GM18517 (cell line): ENCODE results near the gene BCL10.
A peak's percentile ranks its signal among the peaks of the same experiment; 100 is the strongest.

Source experiments
- ATAC-seq: cut with Tn5 transposase; IDR thresholded peaks from one replicate; pipeline ENCODE4 v1.9.1; 2021; ENCODE audit warnings: mild to moderate bottlenecking, moderate library complexity; ENCODE audit not compliant: unreplicated experiment

The BCL10 gene

DNA sequence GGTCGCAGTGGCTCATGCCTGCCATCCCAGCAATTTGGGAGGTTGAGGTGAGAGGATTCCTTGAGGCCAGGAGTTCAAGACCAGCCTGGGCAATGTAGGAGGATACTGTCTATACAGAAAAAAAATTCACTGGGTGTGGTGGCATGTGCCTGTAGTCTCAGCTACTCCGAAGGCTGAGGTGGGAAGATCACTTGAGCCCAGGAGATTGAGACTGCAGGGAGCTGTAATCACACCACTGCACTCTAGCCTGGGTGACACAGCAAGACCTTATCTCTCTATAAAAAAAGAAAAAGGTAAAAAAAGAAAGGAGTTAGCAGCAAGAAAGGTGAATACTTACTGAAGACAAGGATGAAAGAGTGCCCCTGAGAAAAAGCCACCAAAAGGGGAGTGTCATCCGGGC is 23.7 kb upstream of the BCL10 start:
- no peak for ATAC-seq

DNA sequence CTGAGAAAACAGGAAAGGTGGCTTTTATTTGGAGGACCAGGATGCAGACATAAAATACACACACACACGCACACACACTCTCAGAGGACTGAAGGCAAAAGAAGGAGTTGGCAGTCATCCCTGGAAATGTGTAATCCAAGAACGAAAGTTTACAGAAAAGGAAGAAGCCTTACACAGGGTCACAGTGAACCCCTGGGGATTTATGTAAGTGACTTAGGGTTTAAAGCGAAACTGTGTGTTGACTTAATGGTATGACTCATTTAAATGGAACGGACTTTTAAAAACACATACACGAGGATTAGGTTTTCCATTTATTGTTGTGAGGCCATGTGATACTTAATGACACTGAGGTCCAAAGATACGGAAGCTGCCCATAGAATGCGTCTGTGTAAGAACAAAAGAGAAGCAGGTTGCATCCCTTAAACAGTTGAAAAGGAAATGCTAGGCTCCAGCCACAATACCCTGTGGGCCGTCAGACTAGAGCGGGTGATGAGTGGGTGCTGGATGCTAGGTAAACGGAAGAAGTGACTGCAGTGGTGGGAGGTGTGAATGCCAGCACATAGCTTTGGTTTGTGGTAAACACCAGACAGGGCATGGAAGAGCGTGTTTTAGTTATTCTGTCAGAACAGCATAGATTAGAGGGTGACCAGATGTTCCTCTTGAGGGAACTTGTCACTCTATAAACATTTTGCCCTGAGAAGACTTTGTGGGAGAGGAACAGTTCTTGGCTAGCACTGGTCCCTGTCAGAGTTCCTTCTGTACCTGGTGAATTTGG is 21.6 kb upstream of the BCL10 start:
- ATAC-seq: peak; percentile 97

DNA sequence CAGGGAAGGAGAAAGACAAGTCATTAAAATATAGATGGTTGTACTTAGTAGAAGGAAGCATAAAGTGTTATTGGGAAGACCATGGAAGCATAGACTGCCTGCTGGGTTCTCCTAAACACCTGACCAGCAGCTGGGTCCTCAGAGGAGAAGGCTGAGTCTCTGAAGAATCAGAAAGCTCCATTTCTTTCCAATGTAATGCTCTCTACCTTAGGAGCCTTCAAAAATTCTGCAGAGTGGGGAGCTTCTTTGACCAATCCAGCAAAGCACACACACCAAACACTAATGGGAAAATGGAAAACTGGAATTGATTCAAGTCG is 21.1 kb upstream of the BCL10 start:
- no peak for ATAC-seq

DNA sequence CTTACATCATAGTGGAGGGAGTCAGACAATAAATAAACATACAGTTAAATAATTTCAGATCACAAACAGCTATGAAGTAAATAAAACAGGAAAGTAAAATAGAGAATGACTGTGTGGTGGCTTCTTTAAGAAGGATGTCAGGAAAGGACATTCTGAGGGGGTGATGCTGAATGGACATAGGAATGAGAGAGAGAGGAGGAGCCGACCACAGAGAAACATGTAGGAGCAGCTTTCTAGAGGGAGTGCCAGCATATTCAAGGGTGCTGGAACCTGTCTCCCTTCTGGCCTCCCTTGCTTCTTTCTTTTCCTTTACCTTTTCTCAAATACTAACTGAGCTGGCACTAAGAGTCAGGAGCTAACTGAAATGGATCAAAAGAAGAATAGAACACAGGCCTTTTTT is 20.5 kb upstream of the BCL10 start:
- ATAC-seq: no peak

DNA sequence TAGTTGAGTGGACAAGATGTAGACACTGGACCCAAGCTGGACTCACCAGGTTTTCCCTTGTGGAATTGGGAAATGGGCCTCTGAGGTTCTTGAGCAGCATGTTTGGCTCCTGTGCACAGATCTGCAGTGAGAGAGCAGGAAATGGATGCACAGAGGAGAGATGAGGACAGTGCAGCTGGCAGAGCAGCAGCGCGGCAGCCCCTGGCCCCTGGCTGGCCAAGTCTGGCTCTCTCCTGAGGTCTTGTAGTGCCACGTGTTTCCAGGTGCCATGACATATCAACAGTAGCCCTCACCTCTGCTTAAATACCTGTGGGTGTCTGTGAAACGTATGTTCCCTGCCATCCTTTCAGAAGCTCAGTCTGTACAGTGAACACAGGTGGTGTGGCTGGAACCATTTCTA is 19.2 kb upstream of the BCL10 start:
- ATAC-seq: no peak

DNA sequence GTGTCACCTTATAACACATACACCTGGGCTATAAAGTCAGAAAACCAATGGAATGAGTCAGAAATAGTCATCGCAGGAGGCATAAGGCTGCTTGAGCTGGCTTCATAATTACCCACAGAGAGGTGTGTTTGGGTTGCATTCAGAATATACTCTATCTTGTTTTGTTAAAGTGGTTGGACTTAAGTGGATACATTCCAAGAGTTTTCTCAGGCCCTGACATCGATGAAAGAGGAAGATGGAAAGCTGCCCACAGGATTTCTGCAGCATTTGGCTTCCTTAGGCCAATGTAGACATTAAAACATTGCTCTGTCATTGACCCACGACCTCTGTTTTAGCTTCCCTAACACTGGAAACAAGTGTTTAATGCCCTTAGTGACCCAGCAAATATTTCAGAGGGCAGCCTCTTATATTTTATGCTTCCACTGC is 18.6 kb upstream of the BCL10 start:
- no peak for ATAC-seq

DNA sequence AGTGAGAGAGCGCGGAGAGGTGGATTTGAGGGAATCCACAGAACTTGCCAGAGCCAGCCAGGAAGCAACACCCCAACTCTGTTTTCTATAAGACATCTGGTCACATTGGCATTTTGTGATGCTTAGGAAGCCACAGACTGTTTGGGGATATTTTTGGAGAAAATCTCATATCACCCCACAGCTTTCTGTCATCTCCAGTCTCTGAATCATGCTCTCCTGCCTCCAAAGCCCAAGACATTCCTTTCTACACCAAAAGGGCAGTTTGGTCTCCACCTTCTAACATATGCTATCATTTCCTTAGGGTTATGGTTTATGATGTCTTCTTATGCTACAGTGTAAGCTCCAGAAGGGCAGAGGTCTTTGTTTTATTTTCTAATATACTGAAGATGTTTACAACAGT is 14.4 kb upstream of the BCL10 start:
- ATAC-seq: no peak

DNA sequence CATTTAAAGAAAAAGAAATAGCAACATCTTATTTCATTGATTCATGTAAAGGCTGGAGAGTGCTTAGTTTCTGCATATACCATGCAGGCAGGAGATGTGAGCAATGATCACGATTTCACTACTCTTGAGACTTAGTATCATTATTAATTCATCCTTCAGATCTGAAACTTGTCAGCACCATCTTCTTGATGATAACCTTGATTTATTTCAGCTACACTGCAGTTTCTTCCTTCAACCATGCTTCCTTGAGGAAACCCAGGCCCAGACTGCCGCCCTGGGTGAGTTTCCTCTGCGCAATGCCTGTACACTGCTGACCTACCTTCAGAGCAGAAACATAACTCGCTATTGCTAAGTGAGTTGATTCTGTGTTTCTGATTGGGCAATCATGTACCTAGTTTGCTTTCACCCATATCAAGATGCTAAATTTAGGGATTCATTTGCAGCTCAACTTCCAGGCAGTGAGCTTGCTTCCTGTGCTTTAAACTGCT is 13.5 kb upstream of the BCL10 start:
- peak; percentile 66 for ATAC-seq

DNA sequence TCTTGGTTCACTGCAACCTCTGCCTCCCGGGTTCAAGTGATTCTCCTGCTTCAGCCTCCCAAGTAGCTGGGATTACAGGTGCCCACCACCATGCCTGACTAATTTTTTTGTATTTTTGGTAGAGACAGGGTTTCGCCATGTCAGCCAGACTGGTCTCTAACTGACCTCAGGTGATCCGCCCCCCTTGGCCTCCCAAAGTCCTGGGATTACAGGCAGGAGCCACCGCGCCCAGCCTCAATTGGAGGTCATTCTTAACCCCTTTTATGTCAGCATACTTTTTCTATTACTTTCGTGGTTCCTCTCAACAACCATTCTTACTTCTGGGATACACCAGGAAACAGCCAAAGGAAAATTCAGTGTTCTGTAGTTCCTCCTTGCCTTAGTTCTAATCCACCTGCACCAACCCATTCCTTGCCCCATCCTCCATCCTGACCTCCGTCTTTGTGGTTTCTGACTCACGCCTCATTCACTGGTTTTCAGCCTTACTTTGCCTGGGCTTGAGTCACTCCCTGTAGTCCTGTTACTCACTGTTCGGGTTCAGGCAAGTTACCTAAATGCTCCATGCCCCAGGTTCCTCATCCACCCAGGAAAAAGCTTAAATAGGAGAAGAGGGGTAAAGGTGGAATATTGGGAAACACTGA is 12.9 kb upstream of the BCL10 start:
- no peak for ATAC-seq

DNA sequence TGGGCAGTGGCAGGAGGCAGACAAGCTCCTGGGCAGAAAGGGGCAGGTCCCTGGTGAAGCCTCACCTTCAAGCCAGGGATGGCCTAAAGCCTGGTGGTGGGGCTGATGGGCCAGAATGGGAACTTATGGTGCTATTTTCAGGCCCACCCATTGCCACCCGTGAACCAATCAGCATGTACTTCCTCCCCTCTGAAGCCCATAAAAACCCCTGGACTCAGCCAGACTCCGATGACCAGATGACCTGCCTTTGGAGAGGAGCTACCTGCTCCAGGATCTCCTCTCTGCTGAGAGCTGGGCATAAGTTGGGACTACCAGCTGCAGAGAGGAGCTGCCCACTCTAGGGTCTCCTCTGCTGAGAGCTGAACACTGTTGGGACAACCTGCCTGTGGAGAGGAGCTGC is 7.8 kb upstream of the BCL10 start:
- ATAC-seq: no peak

DNA sequence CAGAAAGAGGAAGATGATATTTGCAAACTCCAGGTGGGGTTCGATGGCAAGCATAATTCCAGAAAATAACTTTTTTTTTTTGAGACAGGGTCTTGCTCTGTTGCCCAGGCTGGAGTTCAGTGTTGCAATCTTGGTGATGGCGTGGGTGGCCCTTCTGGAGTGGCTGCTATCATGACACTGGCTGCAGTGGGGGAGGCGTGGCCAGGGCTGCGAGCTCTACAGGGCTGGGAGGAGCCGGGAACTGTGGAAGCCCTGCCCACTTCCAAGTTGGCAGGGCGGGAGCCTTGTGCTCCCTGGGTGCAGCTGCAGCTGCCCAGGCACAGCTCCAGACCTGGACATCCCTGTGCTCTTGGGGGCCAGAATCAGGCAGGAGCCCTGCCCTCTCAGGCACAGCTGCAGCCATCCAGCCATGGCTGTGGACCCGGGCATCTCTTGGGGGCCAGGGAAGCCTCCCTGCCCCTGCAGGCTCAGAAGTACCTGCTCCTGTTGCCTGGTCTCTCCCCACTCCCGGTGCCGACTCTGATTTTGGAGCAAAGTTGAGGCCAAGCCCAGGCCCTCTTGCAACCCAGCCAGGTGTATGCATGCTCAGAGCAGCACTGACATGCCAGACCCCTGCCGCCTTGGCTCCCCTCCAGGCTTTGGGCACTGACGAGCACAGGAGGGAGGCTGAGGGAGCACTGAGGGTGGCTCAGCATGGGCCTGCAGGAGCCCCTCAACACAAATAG is 7.2 kb upstream of the BCL10 start:
- ATAC-seq: no peak

DNA sequence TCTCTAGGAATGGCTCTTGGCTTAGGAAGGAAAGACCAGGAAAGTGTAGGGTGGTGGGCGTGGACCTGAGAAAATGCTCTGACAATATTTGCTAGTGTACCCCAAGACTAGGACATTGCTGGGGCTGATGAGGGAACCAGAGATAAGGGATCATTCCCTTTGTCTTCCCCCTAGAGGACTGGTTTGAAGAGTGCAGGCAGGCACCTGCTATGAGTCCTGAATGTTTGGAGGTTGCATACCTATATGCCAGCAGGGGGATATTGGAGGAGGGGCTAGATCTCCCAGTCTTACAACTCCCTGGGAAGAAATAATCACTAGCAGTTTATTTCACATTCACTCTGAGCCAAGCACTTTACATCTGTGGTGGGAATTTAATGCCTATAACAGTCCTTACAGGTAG is 6.0 kb upstream of the BCL10 start:
- no peak for ATAC-seq

DNA sequence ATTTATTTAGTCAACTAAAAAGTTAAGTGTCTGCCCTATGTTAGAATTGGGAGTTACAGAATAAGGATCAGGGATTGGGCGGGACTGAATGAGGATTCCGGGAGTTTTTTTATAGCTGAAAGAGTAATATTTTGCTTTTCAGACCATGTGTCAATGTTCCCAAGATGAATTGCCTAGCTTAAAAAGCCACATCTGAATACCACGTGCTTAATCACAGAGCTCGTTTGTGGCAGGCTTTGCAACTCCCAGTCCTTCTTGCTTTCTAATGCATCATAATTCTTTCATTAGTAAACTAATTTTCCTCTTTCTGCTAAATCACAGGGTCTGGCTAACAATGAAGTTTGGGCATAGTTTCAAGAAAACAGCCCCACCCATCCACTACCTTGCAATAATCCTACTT is 4.2 kb upstream of the BCL10 start:
- no peak for ATAC-seq

DNA sequence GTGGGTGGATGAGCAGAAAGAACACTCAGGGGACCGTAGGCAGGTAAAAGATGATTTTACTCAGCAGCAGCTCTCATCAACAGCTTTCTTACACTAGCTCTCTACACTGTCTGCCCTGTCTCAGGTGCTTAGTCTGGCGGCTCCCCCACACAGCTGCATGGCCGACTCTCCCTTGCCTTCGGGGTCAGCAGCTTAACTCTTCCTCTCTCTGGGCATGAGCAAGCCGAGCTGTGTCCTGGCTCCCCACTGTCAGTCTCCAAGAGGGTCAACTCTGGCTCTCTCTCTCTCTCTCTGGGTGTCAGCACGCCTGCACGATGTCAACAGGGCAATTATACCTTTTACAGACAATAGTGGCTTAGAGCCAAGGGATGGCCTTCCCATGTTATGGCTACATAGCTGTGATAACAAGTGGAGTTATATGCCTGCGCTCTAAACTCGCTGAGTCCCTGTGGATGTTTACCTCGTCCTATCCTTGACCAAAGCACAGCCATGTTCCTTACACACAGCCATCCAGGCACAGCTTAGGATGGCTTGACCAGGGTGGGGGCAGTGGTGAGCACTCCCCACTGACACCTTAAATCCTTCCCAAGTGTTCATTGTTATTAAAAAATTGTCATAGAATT is 3.1 kb upstream of the BCL10 start:
- no peak for ATAC-seq

DNA sequence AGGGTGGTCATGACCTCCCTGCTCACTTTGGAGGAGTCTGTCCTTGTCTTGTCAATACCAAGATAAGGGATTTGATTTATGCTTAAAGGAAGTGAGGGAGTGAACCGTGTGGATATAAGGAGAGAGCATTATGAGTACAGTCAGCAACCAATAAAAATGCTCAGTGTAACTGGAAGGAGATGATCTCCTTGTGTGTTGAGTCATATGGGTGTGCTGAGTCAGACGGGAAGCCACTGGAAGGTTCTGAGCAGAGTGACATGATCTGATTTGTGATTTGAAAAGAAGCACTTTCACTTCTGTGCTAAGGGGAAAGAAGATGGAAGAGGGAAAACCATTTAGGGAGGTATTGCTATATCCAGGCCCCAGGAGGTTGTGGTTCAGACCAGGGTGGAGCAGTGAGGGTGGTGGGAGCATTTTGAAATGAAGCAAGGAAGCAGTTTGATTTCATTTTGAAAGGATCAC is 2.5 kb upstream of the BCL10 start:
- no peak for ATAC-seq

DNA sequence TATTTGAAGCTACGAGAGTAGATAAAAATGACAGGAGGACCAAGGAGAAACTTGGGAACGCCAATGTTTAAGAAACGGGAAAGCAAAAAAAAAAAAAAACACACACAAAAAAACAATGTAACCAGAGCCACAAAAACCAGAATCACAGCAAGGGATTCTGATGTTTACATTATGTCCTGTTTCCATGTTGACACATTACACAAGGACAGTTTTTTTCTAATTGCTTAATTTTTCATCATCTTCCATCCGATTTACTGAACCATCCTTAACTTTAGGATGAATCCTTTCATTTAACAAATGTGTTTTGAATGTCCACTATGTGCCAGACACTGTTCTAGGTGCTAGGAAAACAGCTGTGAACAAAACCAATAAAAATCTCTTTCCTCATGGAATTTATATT is 1.4 kb upstream of the BCL10 start:
- no peak for ATAC-seq

DNA sequence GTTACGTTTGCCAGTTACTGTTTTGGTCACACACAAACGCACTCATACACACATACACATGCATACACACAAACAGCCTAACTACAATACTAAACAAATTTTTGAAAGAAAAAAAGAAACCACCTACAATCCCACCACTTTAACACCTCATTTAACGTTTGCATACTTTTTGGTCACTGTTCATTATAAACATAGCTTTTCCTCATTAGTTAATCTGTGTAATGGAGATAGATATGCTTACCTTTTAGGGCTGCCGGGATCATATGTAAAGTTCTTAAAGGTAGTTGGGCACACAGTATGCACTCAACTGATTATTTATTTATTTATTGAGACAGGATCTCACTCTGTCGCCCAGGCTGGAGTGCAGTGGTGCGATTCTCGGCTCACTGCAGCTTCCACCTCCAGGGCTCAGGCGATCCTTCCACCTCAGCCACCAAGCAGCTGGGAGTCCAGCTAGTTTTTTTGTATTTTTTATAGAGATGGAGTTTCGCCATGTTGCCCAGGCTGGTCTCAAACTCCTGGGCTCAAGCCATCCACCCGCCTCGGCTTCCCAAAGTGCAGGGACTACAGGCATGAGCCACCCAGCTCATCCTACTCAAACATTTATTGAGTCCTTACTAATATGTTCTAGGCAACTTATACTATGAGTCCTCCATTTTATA is 677 bp upstream of the BCL10 start:
- ATAC-seq: no peak

DNA sequence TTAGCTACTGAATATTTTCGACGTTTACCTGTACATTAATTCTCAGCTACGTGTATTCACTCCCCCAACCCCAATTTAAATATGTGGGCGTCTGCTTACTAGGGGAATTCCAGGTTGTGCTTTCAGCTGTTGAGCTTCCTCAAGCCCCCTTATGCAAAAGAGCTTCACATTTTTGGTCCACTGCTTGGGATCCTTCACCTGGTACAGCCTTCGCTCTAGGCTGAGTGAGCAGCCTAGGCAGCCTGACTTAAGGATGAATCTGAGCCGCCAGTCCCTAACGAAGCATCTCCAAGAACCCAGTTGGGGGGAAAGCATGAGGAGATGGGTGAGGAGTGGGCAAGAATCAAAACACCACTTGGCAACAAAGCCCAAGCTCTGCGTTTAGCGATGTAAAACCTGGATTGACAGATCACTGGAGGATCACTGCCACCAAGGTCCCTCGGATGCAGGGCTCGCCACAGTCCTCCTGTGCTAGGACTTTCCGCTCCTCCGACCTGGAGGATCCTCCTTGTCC is 674 bp downstream of the BCL10 start:
- ATAC-seq: peak; percentile 0

DNA sequence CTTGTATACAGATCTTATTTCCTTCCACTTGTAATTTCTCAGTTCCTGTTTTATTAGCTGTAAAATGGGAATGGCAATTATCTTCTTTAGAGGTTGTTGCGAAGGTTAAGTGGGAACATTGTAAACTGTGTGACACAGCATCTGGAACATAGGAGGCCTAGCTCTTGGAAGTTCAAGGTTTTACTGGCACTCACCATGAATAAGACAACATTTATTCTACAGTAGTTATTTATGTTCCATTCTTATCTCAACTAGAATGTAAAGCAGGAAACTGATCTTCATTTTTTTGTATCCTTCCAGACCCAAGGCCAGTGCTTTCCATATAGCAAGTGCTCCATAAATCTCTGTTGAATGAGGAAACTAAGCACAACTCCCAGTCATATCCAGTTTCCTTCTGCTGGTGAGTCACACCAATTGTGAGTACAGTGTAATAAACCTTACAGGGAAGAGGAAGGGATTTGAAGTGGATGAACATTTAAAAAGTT is 1.4 kb downstream of the BCL10 start:
- no peak for ATAC-seq

DNA sequence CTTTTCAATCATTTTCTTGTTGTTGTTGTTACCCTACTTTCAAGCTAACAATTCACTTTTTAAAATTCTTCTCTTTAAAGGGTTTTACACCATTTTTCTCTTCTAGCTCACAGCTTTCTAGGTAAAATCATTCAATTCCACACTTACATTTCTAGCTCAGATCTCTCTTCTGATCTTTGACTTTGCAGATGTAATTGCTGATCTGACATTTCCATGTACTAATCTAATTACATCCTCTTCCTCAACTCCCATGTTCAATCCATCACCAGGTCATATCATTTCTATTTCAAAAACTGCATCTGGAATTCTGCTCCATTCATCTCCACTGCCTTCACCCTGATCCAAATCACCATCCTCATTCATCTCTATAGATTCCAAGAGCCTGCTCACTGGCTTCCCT is 3.0 kb downstream of the BCL10 start:
- no peak for ATAC-seq
